T-cell (primary cell): ENCODE measurements around the gene GAPVD1. TPM values are rescaled to one million over a fixed set of nuclear protein-coding genes. Genes with fewer than 3 reads are reported as not detected.

Source experiments
- ATAC-seq, 4 experiments: fragments of 200-7000 bp in 3 of 4; fragments of 150-1000 bp in 1 of 4; cut with Tn5 transposase; replicated peaks in 1 of 4; 1 replicate in 3 of 4; 2 replicates in 1 of 4; pipeline ENCODE4 v1.10.0; 2021; ENCODE audit warnings: moderate library complexity in 3 of 4, mild to moderate bottlenecking in 2 of 4, moderate number of reproducible peaks in 1 of 4
- CTCF ChIA-PET, 2 donors: fragments of 300-600 bp; sonication (Branson Sonifier 250); formaldehyde crosslinking; loops; one replicate each; lab custom pipeline; 2022; ENCODE audit warnings: antibody characterized with exemption in 2 of 2; lab: Charles Lee
- POLR2A ChIA-PET, 2 donors: fragments of 300-600 bp; sonication (Branson Sonifier 250); formaldehyde crosslinking; loops; one replicate each; lab custom pipeline; 2022; ENCODE audit warnings: antibody characterized with exemption in 2 of 2; lab: Charles Lee
- DNase-seq, 35 experiments: peaks; one replicate each; pipeline versions ENCODE4 v3.0.0 to v3.0.0-alpha.2; 2013 to 2023
- H3K27ac ChIP-seq: one replicate; pipeline ENCODE4 v1.5.1; 2013; ENCODE audit warnings: low read length
- H3K27me3 ChIP-seq, 2 experiments: replicated peaks in 1 of 2; 1 replicate in 1 of 2; 2 replicates in 1 of 2; pipeline versions ENCODE4 v1.6.1 to v1.7.0; 2013; ENCODE audit warnings: low read length in 1 of 2, mixed read lengths in 1 of 2; ENCODE audit not compliant: control insufficient read depth in 2 of 2, insufficient read depth in 2 of 2; ENCODE audit errors: extremely low read depth in 1 of 2
- H3K36me3 ChIP-seq, 2 donors: 1 replicate in 1 of 2; 2 replicates in 1 of 2; pipeline versions ENCODE4 v1.6.1 to v1.7.0; 2013; ENCODE audit warnings: low read length in 1 of 2; ENCODE audit not compliant: control insufficient read depth in 2 of 2, insufficient read depth in 1 of 2; ENCODE audit errors: extremely low read depth in 1 of 2
- H3K4me1 ChIP-seq, 2 experiments: 1 replicate in 1 of 2; 2 replicates in 1 of 2; pipeline versions ENCODE4 v1.6.1 to v1.7.0; 2013; ENCODE audit warnings: low read length in 2 of 2, mixed read lengths in 1 of 2; ENCODE audit not compliant: insufficient read depth in 2 of 2, control insufficient read depth in 1 of 2; ENCODE audit errors: extremely low read depth in 1 of 2
- H3K4me3 ChIP-seq, 2 donors: 1 replicate in 1 of 2; 2 replicates in 1 of 2; pipeline versions ENCODE4 v1.5.1 to v1.7.0; 2013; ENCODE audit warnings: mild to moderate bottlenecking in 2 of 2, low read length in 1 of 2, moderate library complexity in 1 of 2; ENCODE audit not compliant: control insufficient read depth in 1 of 2; ENCODE audit errors: extremely low read depth in 1 of 2
- H3K9me3 ChIP-seq: 2 replicates; pipeline ENCODE4 v1.7.0; 2013
- H3K27ac Mint-ChIP-seq, 2 donors: one replicate each; pipeline ENCODE4 v1.8.0; 2020 to 2021; ENCODE audit warnings: mild to moderate bottlenecking in 2 of 2, mixed read lengths in 2 of 2
- H3K27me3 Mint-ChIP-seq, 2 donors: one replicate each; pipeline ENCODE4 v1.8.0; 2021 to 2022; ENCODE audit warnings: mixed read lengths in 2 of 2
- H3K36me3 Mint-ChIP-seq: one replicate; pipeline ENCODE4 v1.8.0; 2021; ENCODE audit warnings: mixed read lengths
- H3K4me1 Mint-ChIP-seq, 3 donors: one replicate each; pipeline ENCODE4 v1.8.0; 2020 to 2022; ENCODE audit warnings: mixed read lengths in 3 of 3, mild to moderate bottlenecking in 1 of 3
- H3K4me3 Mint-ChIP-seq, 3 donors: one replicate each; pipeline ENCODE4 v1.8.0; 2020 to 2022; ENCODE audit warnings: mild to moderate bottlenecking in 3 of 3, mixed read lengths in 3 of 3, moderate library complexity in 3 of 3
- H3K9me3 Mint-ChIP-seq, 3 donors: one replicate each; pipeline ENCODE4 v1.8.0; 2020 to 2022; ENCODE audit warnings: mixed read lengths in 3 of 3
- WGBS: methylation state at CpG from one replicate; pipeline ENCODE4 v1.1.5; 2013; ENCODE audit warnings: missing lambda C conversion rate; ENCODE audit not compliant: insufficient coverage; 5-methylcytosine and 5-hydroxymethylcytosine counted together
- total RNA-seq, 35 experiments: library from RNA in 6 of 35; stranded (reverse) in 6 of 35; fragments of 120-200 nt in 1 of 35; gene quantifications; one replicate each; pipeline versions ENCODE4 v1.2.1 to v1.2.4 and lab custom pipeline; 2013 to 2026

Gene GAPVD1
- total RNA-seq, 5 donors from 2014 or later (not counting 1 experiment from before 2014, with no cell fraction given) = 54.6 to 71.2 (median 57.4) TPM

DNA sequence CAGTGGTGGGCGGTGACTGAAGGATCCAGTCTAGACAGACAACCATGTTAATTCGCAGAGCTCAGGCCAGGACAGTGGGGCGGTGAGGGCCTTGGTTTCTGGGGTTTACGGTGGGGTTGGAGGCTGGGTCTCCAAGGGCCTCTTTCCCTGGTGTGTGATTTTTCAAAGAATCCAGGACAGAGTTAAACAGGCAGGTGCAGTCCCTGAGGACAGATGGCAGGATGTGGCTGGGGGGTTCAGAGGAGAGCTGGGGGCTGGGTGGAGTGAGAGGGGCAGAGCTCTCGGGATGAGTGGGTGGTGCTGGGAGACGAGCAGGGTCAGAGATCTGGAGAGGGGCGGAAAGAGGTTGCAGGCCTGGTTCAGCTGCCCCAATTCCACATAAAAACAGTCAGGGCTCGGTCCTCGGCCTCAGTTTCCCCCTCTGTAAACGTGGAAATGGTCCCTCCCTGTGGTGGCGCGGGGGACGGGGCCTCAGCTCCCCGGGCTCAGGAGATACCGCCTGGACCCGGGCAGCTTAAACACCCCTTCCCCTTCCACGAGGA, 145.9 kb downstream of the GAPVD1 start:
- H3K4me1 Mint-ChIP-seq = peaks cover 10 to 18% (median 12%) of the 10 kb centered on the region in 3 donors
- H3K4me3 Mint-ChIP-seq = peak overlapping the region; percentile 51 to 77 (median 54)
- CTCF ChIA-PET = interaction anchor here (0.6 to 1.1 kb wide), 5 partner anchors 40 to 991 kb away, joined by 3 to 4 read pairs (median 3); no protein-coding TSS in a partner anchor
- no peaks in the 10 kb centered on the region for H3K36me3 ChIP-seq
- ATAC-seq (peak in 3 of 4 experiments; percentile 8 to 21 (median 18)), DNase-seq (no peak)
- no peaks in the 10 kb centered on the region for H3K9me3 ChIP-seq
- no peaks in the 10 kb centered on the region for H3K36me3 Mint-ChIP-seq
- 42% methylated on average over 10 of the region's 17 CpGs for WGBS
- H3K4me3 ChIP-seq = peak overlapping the region; percentile 27 to 53
- peaks cover 0 to 16% of the 10 kb centered on the region in 2 experiments for H3K4me1 ChIP-seq
- POLR2A ChIA-PET = interaction anchor here in 1 of 2 donors (0.6 kb wide), 1 partner anchor 545 kb away, joined by 5 read pairs; no protein-coding TSS in a partner anchor
- no peaks in the 10 kb centered on the region for H3K9me3 Mint-ChIP-seq
- H3K27me3 ChIP-seq = peaks cover 0 to 57% of the 10 kb centered on the region in 2 experiments
- peaks cover 35 to 41% of the 10 kb centered on the region in 2 donors for H3K27me3 Mint-ChIP-seq
- no peak overlapping the region for H3K27ac ChIP-seq
- no peak overlapping the region for H3K27ac Mint-ChIP-seq

DNA sequence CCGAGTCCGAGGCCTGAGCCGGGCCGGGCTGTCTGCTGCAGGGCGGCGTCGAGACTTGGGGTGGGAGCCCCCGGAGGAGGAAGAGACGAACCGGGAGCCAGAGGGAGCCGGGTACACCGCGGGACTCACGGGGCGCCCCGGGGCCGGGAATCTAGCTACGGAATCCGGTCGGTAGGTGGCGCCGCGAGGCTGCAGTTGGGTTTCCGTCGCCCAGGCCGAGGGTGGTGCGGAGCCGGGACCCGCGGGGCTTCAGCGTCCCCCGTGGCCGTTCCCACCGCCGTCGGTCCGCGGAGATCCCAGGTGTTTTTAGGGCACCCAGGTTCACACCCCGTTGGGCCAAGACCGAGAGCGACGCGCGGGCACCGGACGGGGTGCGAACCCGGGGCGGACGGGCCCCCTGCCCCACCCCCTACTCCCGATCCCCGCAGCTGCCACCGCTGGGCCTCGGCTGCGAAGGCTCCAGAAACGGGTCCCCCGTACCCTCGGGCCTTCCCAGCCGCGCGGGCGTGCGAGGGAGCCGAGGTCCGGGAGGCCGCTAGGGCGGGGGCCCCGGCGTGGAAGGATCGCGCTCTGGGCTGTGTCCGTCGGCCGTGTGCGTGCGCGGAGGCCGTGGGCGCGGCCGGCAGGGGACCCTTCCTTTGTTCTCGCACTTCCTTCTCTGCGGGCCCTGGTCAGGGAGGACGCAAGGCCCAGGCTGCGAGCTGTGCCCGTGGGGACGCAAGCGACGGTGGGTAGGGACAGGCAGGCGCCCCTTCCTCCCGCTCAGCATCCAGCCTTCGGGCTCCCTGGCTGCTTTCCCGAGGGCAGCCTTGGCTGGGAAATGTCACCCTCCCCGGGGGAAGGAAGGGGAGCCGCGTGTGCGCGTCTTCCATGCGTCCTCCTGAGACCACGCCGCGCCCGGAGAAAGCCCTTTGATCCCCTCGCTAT, 146.6 kb downstream of the GAPVD1 start:
- no peaks in the 10 kb centered on the region for H3K36me3 Mint-ChIP-seq
- peaks cover 10 to 18% (median 12%) of the 10 kb centered on the region in 3 donors for H3K4me1 Mint-ChIP-seq
- no peaks in the 10 kb centered on the region for H3K36me3 ChIP-seq
- H3K4me1 ChIP-seq = peaks cover 0 to 16% of the 10 kb centered on the region in 2 experiments
- ATAC-seq (peak; percentile 76 to 90 (median 80)), DNase-seq (peak; percentile 25 to 84 (median 65))
- no peak overlapping the region for H3K27ac ChIP-seq
- ChIA-PET POLR2A (interaction anchor here in 1 of 2 donors (0.6 kb wide), 1 partner anchor 546 kb away, joined by 5 read pairs; no protein-coding TSS in a partner anchor), CTCF (interaction anchor here (0.5 to 1.1 kb wide), 7 partner anchors 39 to 990 kb away, joined by 3 to 5 read pairs (median 3); no protein-coding TSS in a partner anchor)
- no peak overlapping the region for H3K27ac Mint-ChIP-seq
- WGBS = 6% methylated on average over 98 of the region's 104 CpGs
- peak overlapping the region; percentile 62 to 87 (median 70) for H3K4me3 Mint-ChIP-seq
- H3K27me3 ChIP-seq = peaks cover 0 to 61% of the 10 kb centered on the region in 2 experiments
- H3K4me3 ChIP-seq = peak overlapping the region; percentile 27 to 53
- H3K27me3 Mint-ChIP-seq = peaks cover 35 to 41% of the 10 kb centered on the region in 2 donors
- H3K9me3 ChIP-seq = no peaks in the 10 kb centered on the region
- H3K9me3 Mint-ChIP-seq = no peaks in the 10 kb centered on the region

- no peaks in the 10 kb centered on the region for H3K36me3 ChIP-seq
- Mint-ChIP-seq H3K4me3 (peak overlapping the region; percentile 62 to 87 (median 70)), H3K4me1 (peaks cover 10 to 18% (median 12%) of the 10 kb centered on the region in 3 donors), H3K27ac (no peak overlapping the region), H3K27me3 (peaks cover 35 to 41% of the 10 kb centered on the region in 2 donors), H3K9me3 (no peaks in the 10 kb centered on the region), H3K36me3 (no peaks in the 10 kb centered on the region)
- H3K9me3 ChIP-seq = no peaks in the 10 kb centered on the region
- ChIA-PET CTCF (no interaction called here), POLR2A (no interaction called here)
- H3K4me1 ChIP-seq = peaks cover 0 to 16% of the 10 kb centered on the region in 2 experiments
- DNase-seq (no peak), ATAC-seq (no peak)
- 90% methylated on average over 4 of the region's 20 CpGs for WGBS
- H3K4me3 ChIP-seq = no peak overlapping the region
- H3K27me3 ChIP-seq = peaks cover 0 to 61% of the 10 kb centered on the region in 2 experiments
- no peak overlapping the region for H3K27ac ChIP-seq
Measured at GRCh38 chr9:125409217-125409636, 147.6 kb downstream of the GAPVD1 start.

DNA sequence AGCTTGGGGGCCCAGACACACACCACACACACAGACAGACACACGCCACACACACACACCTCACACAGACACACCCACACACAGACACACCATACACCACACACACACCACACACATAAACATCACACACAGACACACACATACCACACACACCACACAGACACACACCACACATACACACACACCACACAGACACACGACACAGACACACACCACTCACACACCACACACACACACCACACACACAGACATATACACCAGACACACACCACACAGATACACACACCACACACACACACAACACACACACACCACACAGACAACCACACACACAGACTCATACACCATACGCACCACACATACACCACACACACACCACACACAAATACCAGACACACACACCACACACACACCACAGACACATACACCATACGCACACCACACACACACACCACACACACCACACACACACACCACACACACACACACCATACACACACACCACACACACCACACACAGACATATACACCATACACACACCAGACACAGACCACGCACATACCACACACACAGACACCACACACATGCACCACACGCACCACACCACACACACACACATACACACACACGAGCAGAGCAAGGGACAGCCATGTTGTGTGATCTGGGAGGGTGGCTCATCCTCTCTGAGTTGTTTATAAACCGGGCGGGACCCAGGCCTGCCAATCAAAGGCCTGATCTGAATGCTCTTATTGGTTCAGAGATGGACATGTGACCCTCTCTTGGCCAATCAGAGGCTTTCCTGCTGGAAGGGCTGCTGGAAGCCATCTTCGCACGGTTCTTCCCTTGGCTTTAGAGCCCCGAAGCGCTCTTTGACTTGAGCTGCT, 148.3 kb downstream of the GAPVD1 start:
- 83% methylated on average over 10 of the region's 13 CpGs for WGBS
- ChIA-PET CTCF (no interaction called here), POLR2A (no interaction called here)
- H3K36me3 Mint-ChIP-seq = no peaks in the 10 kb centered on the region
- peak overlapping the region; percentile 5 to 87 (median 22) for H3K4me3 Mint-ChIP-seq
- no peak overlapping the region for H3K27ac ChIP-seq
- H3K36me3 ChIP-seq = no peaks in the 10 kb centered on the region
- H3K4me3 ChIP-seq = no peak overlapping the region
- peaks cover 0 to 16% of the 10 kb centered on the region in 2 experiments for H3K4me1 ChIP-seq
- no peaks in the 10 kb centered on the region for H3K9me3 ChIP-seq
- no peaks in the 10 kb centered on the region for H3K9me3 Mint-ChIP-seq
- DNase-seq = peak in 16 of 35 experiments; percentile 12 to 80 (median 44)
- peaks cover 0 to 61% of the 10 kb centered on the region in 2 experiments for H3K27me3 ChIP-seq
- peaks cover 10 to 18% (median 12%) of the 10 kb centered on the region in 3 donors for H3K4me1 Mint-ChIP-seq
- H3K27ac Mint-ChIP-seq = peak overlapping the region in 1 of 2 donors; percentile 12
- ATAC-seq = peak in 2 of 4 experiments; percentile 14 to 85
- H3K27me3 Mint-ChIP-seq = peaks cover 35 to 41% of the 10 kb centered on the region in 2 donors

DNA sequence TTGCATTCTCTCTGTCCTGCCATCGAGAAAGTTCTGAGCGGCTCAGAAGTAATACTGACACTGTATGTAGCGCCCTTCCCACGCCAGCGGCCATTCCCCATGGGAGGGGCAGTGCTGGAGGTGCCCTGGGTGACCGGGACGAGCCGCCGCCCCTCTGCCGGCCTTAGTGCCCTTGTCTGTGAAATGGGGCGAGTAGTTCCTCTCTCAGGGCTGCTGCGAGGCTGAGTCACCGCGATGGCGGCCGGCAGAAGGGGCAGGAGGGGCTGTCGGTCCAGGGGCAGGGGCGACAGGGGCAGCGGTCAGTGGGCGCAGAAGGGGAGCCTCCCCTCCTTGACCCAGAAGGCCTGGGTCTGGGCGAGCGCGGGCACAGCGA, 148.9 kb downstream of the GAPVD1 start:
- no peaks in the 10 kb centered on the region for H3K36me3 ChIP-seq
- H3K9me3 Mint-ChIP-seq = no peaks in the 10 kb centered on the region
- H3K4me1 ChIP-seq = peaks cover 0 to 16% of the 10 kb centered on the region in 2 experiments
- H3K27me3 ChIP-seq = peaks cover 0 to 61% of the 10 kb centered on the region in 2 experiments
- peaks cover 35 to 41% of the 10 kb centered on the region in 2 donors for H3K27me3 Mint-ChIP-seq
- no peak overlapping the region for H3K27ac ChIP-seq
- H3K27ac Mint-ChIP-seq = no peak overlapping the region
- DNase-seq (no peak), ATAC-seq (no peak)
- H3K4me1 Mint-ChIP-seq = peaks cover 10 to 18% (median 12%) of the 10 kb centered on the region in 3 donors
- no peaks in the 10 kb centered on the region for H3K9me3 ChIP-seq
- CTCF ChIA-PET = no interaction called here
- H3K4me3 ChIP-seq = no peak overlapping the region
- 95% methylated on average over 21 of the region's 24 CpGs for WGBS
- POLR2A ChIA-PET = no interaction called here
- no peaks in the 10 kb centered on the region for H3K36me3 Mint-ChIP-seq
- peak overlapping the region in 2 of 3 donors; percentile 22 to 87 for H3K4me3 Mint-ChIP-seq
